HuH-7 (cell line): ENCODE measurements around the gene YKT6.
"Not testable (repeated sequence)": the region's sequence is repeated elsewhere in the genome, so short reads cannot be mapped to it uniquely, and the experiment has no call there.

ENCODE experiments used
- DNase-seq: peaks from one replicate; pipeline ENCODE4 v3.0.0; 2011; ENCODE audit warnings: low spot score

The YKT6 gene

GRCh38 chr7:44172803-44173424, 27.9 kb upstream of the YKT6 start:
- no peak for DNase-seq

- DNase-seq = no peak
These were observed 26.7 kb upstream of the YKT6 start for GRCh38 chr7:44173911-44174693.

- not testable (repeated sequence) for DNase-seq
These were observed 26.2 kb upstream of the YKT6 start for GRCh38 chr7:44174694-44174948.

- DNase-seq = no peak
These were observed 25.0 kb upstream of the YKT6 start for GRCh38 chr7:44175730-44176129.

GRCh38 chr7:44176486-44176885, 24.3 kb upstream of the YKT6 start:
- DNase-seq = no peak

GRCh38 chr7:44177570-44178131, 23.1 kb upstream of the YKT6 start:
- DNase-seq = no peak

- no peak for DNase-seq
These were observed 20.1 kb upstream of the YKT6 start for GRCh38 chr7:44180631-44181030.

GRCh38 chr7:44182827-44183226, 18.0 kb upstream of the YKT6 start:
- DNase-seq = no peak

GRCh38 chr7:44183386-44183785, 17.4 kb upstream of the YKT6 start:
- no peak for DNase-seq

- DNase-seq = no peak
These were observed 16.4 kb upstream of the YKT6 start for GRCh38 chr7:44184206-44184872.

GRCh38 chr7:44184873-44185446, 15.8 kb upstream of the YKT6 start:
- no peak for DNase-seq

- DNase-seq = no peak
These were observed 15.0 kb upstream of the YKT6 start for GRCh38 chr7:44185729-44186128.

GRCh38 chr7:44186736-44187135, 14.0 kb upstream of the YKT6 start:
- DNase-seq = no peak

- DNase-seq = no peak
These were observed 13.0 kb upstream of the YKT6 start for GRCh38 chr7:44187636-44188416.

GRCh38 chr7:44188480-44189225, 12.1 kb upstream of the YKT6 start:
- no peak for DNase-seq

GRCh38 chr7:44189286-44189992, 11.3 kb upstream of the YKT6 start, which contains the start of gene GCK:
TSS of gene GCK (minus strand) at chr7:44189439. CDS start at chr7:44188953, 486 bp downstream.
- no peak for DNase-seq

GRCh38 chr7:44189993-44190872, 10.5 kb upstream of the YKT6 start:
- DNase-seq = no peak

- DNase-seq = no peak
These were observed 9.6 kb upstream of the YKT6 start for GRCh38 chr7:44191171-44191570.

- DNase-seq = no peak
These were observed 7.6 kb upstream of the YKT6 start for GRCh38 chr7:44193011-44193802.
